NCI-H524 treated with DMSO at 0.1 percent for 48 hours (cell line): ENCODE data around the gene LRP1B.

ENCODE experiments used
- DNase-seq: peaks from one replicate; lab custom pipeline; 2025; lab: John Stamatoyannopoulos, UW

Gene LRP1B

GRCh38 chr2:142040556-142040955, 90.3 kb downstream of the LRP1B start:
- DNase-seq: no peak

GRCh38 chr2:142038826-142039225, 92.0 kb downstream of the LRP1B start:
- DNase-seq: no peak

GRCh38 chr2:142037744-142038143, 93.1 kb downstream of the LRP1B start:
- DNase-seq: no peak

GRCh38 chr2:142037066-142037465, 93.8 kb downstream of the LRP1B start:
- no peak for DNase-seq

- DNase-seq: no peak
Observed at GRCh38 chr2:142033393-142033792, 97.4 kb downstream of the LRP1B start.

- no peak for DNase-seq
Observed at GRCh38 chr2:142031656-142032055, 99.2 kb downstream of the LRP1B start.

- no peak for DNase-seq
Observed at GRCh38 chr2:142030735-142031134, 100.1 kb downstream of the LRP1B start.

GRCh38 chr2:142029974-142030373, 100.8 kb downstream of the LRP1B start:
- no peak for DNase-seq

- no peak for DNase-seq
Observed at GRCh38 chr2:142025394-142025793, 105.4 kb downstream of the LRP1B start.

- DNase-seq: no peak
Observed at GRCh38 chr2:142020368-142020767, 110.4 kb downstream of the LRP1B start.

GRCh38 chr2:142014536-142014935, 116.3 kb downstream of the LRP1B start:
- no peak for DNase-seq

- DNase-seq: no peak
Observed at GRCh38 chr2:142012797-142013196, 118.0 kb downstream of the LRP1B start.

- no peak for DNase-seq
Observed at GRCh38 chr2:142010477-142011270, 120.1 kb downstream of the LRP1B start.

- no peak for DNase-seq
Observed at GRCh38 chr2:142008135-142008744, 122.6 kb downstream of the LRP1B start.

GRCh38 chr2:141994066-141994465, 136.8 kb downstream of the LRP1B start:
- no peak for DNase-seq

- DNase-seq: no peak
Observed at GRCh38 chr2:141992695-141993094, 138.1 kb downstream of the LRP1B start.

GRCh38 chr2:141968433-141968832, 162.4 kb downstream of the LRP1B start:
- DNase-seq: no peak

- DNase-seq: no peak
Observed at GRCh38 chr2:141967980-141968379, 162.8 kb downstream of the LRP1B start.

GRCh38 chr2:141967503-141967902, 163.3 kb downstream of the LRP1B start:
- no peak for DNase-seq

GRCh38 chr2:141959941-141960340, 170.9 kb downstream of the LRP1B start:
- DNase-seq: no peak

- no peak for DNase-seq
Observed at GRCh38 chr2:141959016-141959415, 171.8 kb downstream of the LRP1B start.

- DNase-seq: no peak
Observed at GRCh38 chr2:141957827-141958450, 172.9 kb downstream of the LRP1B start.

- DNase-seq: no peak
Observed at GRCh38 chr2:141957321-141957720, 173.5 kb downstream of the LRP1B start.
